ENCODE measurements around the gene C1orf159.

C1orf159 gene

GRCh38 chr1:1033009-1033587, 82.8 kb downstream of the C1orf159 start:
- peak; percentile 87 to 96 for DNase-seq

GRCh38 chr1:1032424-1032823, 83.5 kb downstream of the C1orf159 start:
- DNase-seq: no peak

Measured in stimulated activated CD4-positive, alpha-beta T cell treated with anti-CD3 and anti-CD28 coated beads, Interleukin-4, amount 100 ng/mL, for 4 hours (primary cell).